HFFc6 (cell line): ENCODE data around the gene GLB1L3. TPM values are rescaled to one million over a fixed set of nuclear protein-coding genes. Genes with fewer than 3 reads are reported as not detected.

Experiments used
- DNase-seq: peaks from one replicate; pipeline ENCODE4 v3.0.0-alpha.2; 2018
- H3K27ac Mint-ChIP-seq: 2 replicates; pipeline ENCODE4 v1.8.0; 2020; ENCODE audit warnings: mild to moderate bottlenecking, mixed read lengths
- H3K27me3 Mint-ChIP-seq: 2 replicates; pipeline ENCODE4 v1.8.0; 2021; ENCODE audit warnings: mild to moderate bottlenecking, moderate library complexity, mixed read lengths; ENCODE audit not compliant: insufficient read depth
- H3K36me3 Mint-ChIP-seq: 2 replicates; pipeline ENCODE4 v1.8.0; 2021; ENCODE audit warnings: low read depth, mixed read lengths
- H3K4me1 Mint-ChIP-seq: 2 replicates; pipeline ENCODE4 v1.8.0; 2020; ENCODE audit warnings: low read depth, mixed read lengths
- H3K4me3 Mint-ChIP-seq: 2 replicates; pipeline ENCODE4 v1.8.0; 2020; ENCODE audit warnings: mild to moderate bottlenecking, moderate library complexity, mixed read lengths
- H3K9me3 Mint-ChIP-seq: 2 replicates; pipeline ENCODE4 v1.8.0; 2020; ENCODE audit warnings: mild to moderate bottlenecking, mixed read lengths
- total RNA-seq, 6 experiments: library from RNA; stranded (reverse); fragmentation: NEBNext Ultra II Directional; extraction: Animal tissue kit (Norgen Biotek cat#: 25700); gene quantifications; 2 replicates in 1 of 6; 3 replicates in 5 of 6; pipeline ENCODE4 v1.2.3, GENCODE V29; 2021
- TF ChIP-seq, protein P1 (sequence below): fragments of 200-600 bp; sonication (generic); IDR thresholded peaks from 2 replicates; pipeline ENCODE4 v1.5.0; 2021; ENCODE audit warnings: antibody characterized with exemption, mild to moderate bottlenecking

The GLB1L3 gene
- total RNA-seq, 6 experiments from 2014 or later: not detected

DNA sequence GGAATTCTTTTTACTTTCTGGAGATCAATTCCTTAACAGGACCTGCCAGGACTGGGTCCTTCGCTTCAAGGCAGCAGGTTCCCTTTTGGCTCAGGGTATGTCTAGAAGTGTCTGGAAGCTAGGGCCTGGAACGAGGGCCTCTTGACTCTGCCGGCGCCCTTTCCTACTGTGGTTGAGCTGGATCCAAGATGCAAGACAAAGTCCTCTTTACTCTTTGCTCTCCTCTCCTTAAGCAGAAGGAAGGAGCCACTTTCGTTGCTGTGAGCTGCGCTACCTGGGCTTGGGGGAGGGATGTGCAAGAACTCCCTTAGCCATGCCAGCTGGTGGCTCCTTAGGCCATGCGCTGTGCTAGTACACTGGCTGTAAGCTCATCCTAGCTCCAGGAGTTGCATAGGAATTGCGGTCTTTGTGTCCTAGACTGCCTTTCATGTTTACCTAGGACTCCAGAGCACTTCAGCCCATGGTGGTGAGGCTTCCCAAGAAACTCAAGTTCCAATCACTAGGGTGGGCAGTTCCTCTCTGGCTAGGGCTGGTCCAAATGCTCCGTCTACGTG, 73.7 kb downstream of the GLB1L3 start:
- H3K27me3 Mint-ChIP-seq: peaks cover 1% of the 10 kb centered on the region; the same call in 1 of the 2 replicates
- H3K4me3 Mint-ChIP-seq: no peak overlapping the region
- TF ChIP-seq, protein P1, sequence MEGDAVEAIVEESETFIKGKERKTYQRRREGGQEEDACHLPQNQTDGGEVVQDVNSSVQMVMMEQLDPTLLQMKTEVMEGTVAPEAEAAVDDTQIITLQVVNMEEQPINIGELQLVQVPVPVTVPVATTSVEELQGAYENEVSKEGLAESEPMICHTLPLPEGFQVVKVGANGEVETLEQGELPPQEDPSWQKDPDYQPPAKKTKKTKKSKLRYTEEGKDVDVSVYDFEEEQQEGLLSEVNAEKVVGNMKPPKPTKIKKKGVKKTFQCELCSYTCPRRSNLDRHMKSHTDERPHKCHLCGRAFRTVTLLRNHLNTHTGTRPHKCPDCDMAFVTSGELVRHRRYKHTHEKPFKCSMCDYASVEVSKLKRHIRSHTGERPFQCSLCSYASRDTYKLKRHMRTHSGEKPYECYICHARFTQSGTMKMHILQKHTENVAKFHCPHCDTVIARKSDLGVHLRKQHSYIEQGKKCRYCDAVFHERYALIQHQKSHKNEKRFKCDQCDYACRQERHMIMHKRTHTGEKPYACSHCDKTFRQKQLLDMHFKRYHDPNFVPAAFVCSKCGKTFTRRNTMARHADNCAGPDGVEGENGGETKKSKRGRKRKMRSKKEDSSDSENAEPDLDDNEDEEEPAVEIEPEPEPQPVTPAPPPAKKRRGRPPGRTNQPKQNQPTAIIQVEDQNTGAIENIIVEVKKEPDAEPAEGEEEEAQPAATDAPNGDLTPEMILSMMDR: no peak
- no peak for DNase-seq
- no peak overlapping the region for H3K27ac Mint-ChIP-seq
- peaks cover 16% of the 10 kb centered on the region; the same call in 1 of the 2 replicates for H3K9me3 Mint-ChIP-seq
- H3K36me3 Mint-ChIP-seq: no peaks in the 10 kb centered on the region
- H3K4me1 Mint-ChIP-seq: no peaks in the 10 kb centered on the region

DNA sequence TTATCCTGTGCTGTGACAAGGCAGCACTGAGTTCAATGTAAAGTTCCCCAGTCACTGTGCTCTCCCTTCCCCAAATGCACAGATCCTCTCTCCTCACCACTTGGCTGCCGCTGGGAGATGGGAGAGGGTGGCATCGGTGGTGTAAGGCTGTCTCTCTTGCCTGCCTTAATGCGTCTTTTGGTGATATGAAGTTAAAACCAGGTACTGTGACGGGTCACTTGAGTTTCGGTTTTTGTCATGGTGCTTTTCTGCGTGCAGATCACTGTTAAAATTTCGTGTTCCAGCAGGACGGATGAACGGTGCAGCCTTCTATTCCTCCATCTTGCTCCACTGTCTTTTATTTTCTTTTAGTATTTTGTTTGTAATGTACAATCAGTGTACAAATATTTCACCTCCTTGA, 74.2 kb downstream of the GLB1L3 start:
- Mint-ChIP-seq H3K4me3 (no peak overlapping the region), H3K27me3 (peaks cover 1% of the 10 kb centered on the region; the same call in 1 of the 2 replicates), H3K4me1 (no peaks in the 10 kb centered on the region), H3K27ac (no peak overlapping the region), H3K9me3 (peaks cover 16% of the 10 kb centered on the region; the same call in 1 of the 2 replicates), H3K36me3 (no peaks in the 10 kb centered on the region)
- no peak for DNase-seq
- TF ChIP-seq, protein P1: no peak

DNA sequence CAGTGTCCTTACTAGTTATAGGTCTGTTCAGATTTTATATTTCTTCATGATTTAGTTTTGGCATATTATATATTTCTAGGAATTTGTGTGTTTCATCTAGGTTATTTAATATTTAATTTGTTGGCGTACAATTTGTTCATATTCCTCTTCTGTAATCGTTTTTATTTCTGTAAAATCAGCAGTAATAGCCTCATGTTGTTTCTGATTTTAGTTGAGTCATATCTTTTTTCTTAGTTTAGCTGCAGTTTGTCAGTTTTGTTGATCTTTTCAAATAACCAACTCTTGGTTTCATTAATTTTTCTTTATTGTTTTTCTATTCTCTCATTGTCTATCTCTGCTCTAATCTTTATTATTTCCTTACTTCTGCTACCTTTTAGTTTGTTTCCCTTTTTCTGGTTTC, 75.9 kb downstream of the GLB1L3 start:
- DNase-seq: no peak
- TF ChIP-seq, protein P1: no peak
- no peaks in the 10 kb centered on the region for H3K36me3 Mint-ChIP-seq

DNA sequence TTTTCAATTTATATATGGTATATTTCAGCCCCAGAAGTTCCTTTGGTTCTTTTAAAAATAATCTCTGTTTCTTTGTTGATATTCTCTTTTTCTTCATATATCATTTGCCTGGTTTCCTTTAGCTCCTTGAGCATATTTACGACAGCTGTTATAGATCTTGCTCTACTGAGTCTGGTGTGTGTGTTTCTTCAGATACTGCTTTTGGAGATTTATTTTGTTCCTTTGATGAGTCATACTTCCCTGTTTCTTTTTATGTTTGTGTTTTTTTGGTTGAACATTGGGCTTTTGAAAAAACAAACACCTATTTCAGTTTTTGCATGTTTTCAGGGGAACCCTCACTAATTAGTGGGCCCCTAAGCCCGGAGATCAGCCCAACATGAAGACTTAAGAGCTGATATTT, 79.0 kb downstream of the GLB1L3 start:
- DNase-seq: no peak
- TF ChIP-seq, protein P1: no peak
- Mint-ChIP-seq H3K27me3 (no peaks in the 10 kb centered on the region; the same call in 1 of the 2 replicates), H3K9me3 (peaks cover 35% of the 10 kb centered on the region), H3K4me3 (no peak overlapping the region), H3K4me1 (no peaks in the 10 kb centered on the region), H3K36me3 (no peaks in the 10 kb centered on the region), H3K27ac (no peak overlapping the region)

More for the DNA sequence above, 75.9 kb downstream of the GLB1L3 start:
- peaks cover 18% of the 10 kb centered on the region; the same call in 1 of the 2 replicates for H3K9me3 Mint-ChIP-seq
- no peak overlapping the region for H3K4me3 Mint-ChIP-seq
- no peaks in the 10 kb centered on the region for H3K27me3 Mint-ChIP-seq
- no peaks in the 10 kb centered on the region for H3K4me1 Mint-ChIP-seq
- H3K27ac Mint-ChIP-seq: no peak overlapping the region

DNA sequence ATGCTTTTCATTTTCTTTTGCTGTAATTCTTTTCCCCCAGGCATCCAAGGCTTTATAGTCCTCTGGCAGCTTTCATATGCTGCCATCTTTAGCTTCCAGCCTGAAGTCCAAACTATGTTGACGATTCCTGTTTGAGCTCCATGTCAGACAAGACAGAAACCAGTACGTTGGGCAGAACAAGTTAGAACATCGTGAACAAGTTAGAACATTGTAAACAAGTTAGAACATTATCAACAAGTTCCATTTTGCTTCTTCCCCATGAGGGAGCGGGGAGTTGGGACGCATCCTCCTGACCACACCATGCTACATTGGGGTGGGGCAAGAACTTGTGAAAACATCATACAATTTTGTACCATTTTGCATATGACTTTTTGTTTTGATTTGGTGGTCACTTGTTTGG, 79.5 kb downstream of the GLB1L3 start:
- Mint-ChIP-seq H3K4me1 (no peaks in the 10 kb centered on the region), H3K27ac (no peak overlapping the region), H3K4me3 (no peak overlapping the region), H3K9me3 (peaks cover 37% of the 10 kb centered on the region), H3K27me3 (no peaks in the 10 kb centered on the region; the same call in 1 of the 2 replicates), H3K36me3 (no peaks in the 10 kb centered on the region)
- TF ChIP-seq, protein P1: no peak
- DNase-seq: no peak
